Ovary (tissue), 3 donors: Measurements from ENCODE around the gene CLEC2B.

Experiments
- CTCF ChIP-seq, 3 donors: fragments of 450-650 bp in 2 of 3; fragments of 200-600 bp in 1 of 3; IDR thresholded peaks; one replicate each; pipeline versions ENCODE4 v1.5.1 to v1.8.0; 2016 to 2022; ENCODE audit warnings: antibody characterized with exemption in 3 of 3, mild to moderate bottlenecking in 1 of 3
- EP300 ChIP-seq: sonication (generic); formaldehyde crosslinking; IDR thresholded peaks from one replicate; pipeline ENCODE4 v1.6.1; 2017; ENCODE audit warnings: antibody characterized with exemption
- POLR2A ChIP-seq: fragments of 450-650 bp; IDR thresholded peaks from one replicate; pipeline ENCODE4 v1.6.1; 2017; ENCODE audit warnings: antibody characterized with exemption, mild to moderate bottlenecking, moderate library complexity
- donor health status: DM: no; HTN: no; CAD: no.

GRCh38 chr12:9881246-9881645 is 12.1 kb upstream of the CLEC2B start, which contains the start of gene KLRF2:
- TF ChIP-seq CTCF (IDR thresholded peaks at IDR 0.05) (no peak), EP300 (no peak), POLR2A (no peak)
